Right ventricle myocardium inferior (tissue), 1 donor: ENCODE results near the gene MAPKAP1. TPM values are rescaled to one million over a fixed set of nuclear protein-coding genes. Genes with fewer than 3 reads are reported as not detected.

Source experiments
- ATAC-seq: fragments of 200-7000 bp; cut with Tn5 transposase; one replicate; pipeline ENCODE4 v1.9.1; 2020; ENCODE audit warnings: mild to moderate bottlenecking, moderate library complexity
- DNase-seq: peaks from one replicate; pipeline ENCODE4 v3.0.0; 2021; ENCODE audit errors: missing footprints
- intact Hi-C: fragments of 100-400 bp; cut with DNase I; formaldehyde crosslinking; loops from one replicate; pipeline ENCODE4 v1.11.0; 2022
- total RNA-seq: library from RNA; stranded (reverse); fragmentation: NEBNext Ultra II Directional; extraction: Animal tissue kit (Norgen Biotek cat#: 25700); gene quantifications from one replicate; pipeline ENCODE4 v1.2.1, GENCODE V29; 2021
- donor health status: DM: no; HTN: yes; CAD: no; lungs with severe emphysema.

MAPKAP1 gene
- total RNA-seq, 1 donor from 2014 or later: 122 TPM

DNA sequence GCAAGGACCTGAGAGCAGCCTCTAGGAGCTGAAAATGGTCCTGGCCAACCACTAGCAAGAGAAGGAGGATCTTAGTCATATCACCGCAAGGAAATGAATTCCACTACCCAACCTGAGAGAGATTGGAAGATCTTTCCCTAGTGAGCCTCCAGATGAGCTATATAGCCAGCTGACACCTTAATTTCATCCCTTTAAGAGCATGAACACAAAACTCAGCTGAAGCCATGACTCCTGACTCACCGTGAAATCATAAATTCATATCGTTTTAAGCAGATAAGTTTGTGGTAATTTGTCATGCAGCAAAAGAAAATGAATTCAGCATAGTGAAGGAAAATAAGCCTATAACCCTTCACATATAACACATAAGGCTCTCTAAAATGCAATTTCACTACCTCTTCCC is 23.5 kb downstream of the MAPKAP1 start:
- DNase-seq (no peak), ATAC-seq (no peak)
- intact Hi-C loops: no loop called here

GRCh38 chr9:125682340-125682739 is 24.7 kb downstream of the MAPKAP1 start:
- ATAC-seq: no peak
- DNase-seq: no peak
- intact Hi-C loops: no loop called here

- no peak for ATAC-seq
- DNase-seq: no peak
Measured at GRCh38 chr9:125681657-125682056, 25.4 kb downstream of the MAPKAP1 start.

GRCh38 chr9:125681086-125681622 is 25.9 kb downstream of the MAPKAP1 start:
- intact Hi-C loops: no loop called here
- DNase-seq (no peak), ATAC-seq (no peak)

More at GRCh38 chr9:125681657-125682056, 25.4 kb downstream of the MAPKAP1 start:
- intact Hi-C loops: no loop called here

DNA sequence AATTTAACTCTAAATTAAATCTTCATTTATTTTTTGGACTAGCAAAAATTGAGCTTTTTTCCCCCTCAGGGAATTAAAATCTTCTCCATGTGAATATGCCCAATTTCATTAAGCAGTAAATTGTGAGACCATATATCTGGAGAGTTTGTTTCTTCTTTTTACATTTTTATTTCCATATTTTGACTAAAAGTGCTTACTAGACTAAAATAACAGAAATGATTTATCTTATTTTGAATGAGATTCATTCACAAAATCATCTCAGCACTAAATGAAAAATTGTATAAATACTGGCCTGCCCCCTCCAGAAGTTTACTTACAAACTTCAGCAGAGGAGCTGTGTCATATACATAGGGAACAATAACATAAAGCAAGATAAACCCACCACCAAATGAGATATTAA is 26.6 kb downstream of the MAPKAP1 start:
- intact Hi-C loops: no loop called here
- ATAC-seq: no peak
- no peak for DNase-seq

- DNase-seq (no peak), ATAC-seq (no peak)
- intact Hi-C loops: loop anchor here (5.0 kb wide), 1 partner anchor 207 kb away; no protein-coding TSS in a partner anchor
Measured at GRCh38 chr9:125679597-125680189, 27.3 kb downstream of the MAPKAP1 start.

DNA sequence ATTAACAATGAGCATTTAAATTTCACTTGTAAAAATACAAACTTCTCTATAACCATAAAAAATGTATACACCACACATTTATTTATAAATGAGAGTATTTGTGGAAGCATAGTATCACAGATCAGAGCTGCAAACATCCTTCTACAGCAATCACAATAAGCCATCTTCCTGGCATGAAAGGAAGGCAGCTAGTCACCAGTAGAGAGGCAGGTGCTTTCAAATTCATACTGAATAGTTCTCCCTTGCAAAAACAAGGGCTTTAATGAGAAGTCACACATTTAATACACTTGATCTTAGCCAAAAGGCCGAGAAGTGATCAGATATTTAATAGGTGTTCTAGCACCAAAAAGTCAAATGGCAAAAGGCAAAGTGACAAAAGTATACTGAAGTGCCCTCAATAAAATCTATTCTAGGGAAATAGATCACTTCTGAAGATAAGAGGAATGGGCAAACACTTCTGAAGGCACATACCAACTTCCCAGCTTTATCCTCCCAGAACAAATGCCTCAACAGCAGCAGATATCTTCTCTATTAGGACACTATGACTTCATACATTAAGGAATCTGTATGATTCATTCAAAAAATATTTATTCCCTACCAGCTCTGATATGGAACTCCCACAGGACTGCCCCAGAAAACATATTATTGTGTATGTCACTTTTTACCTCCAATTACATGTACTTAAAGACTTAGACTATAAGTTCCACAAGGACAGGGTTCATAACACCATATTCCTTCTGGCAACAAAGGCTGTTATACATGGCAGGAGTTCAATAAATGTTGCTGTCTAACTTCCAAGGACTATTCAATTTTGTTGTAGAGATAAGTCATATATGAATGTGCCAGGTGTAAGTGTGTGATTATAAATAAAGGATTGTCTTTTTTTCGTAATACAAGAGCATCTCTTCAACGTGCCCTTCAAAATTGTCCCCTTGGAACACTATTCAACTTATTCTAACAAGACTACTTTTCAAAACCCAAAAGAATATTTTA is 31.7 kb downstream of the MAPKAP1 start:
- ATAC-seq: peak; percentile 34
- intact Hi-C loops: loop anchor here (5.0 kb wide), 1 partner anchor 203 kb away; no protein-coding TSS in a partner anchor

GRCh38 chr9:125672876-125673275 is 34.1 kb downstream of the MAPKAP1 start:
- no peak for DNase-seq
- ATAC-seq: no peak
- intact Hi-C loops: no loop called here

More for the DNA sequence above, 31.7 kb downstream of the MAPKAP1 start:
- DNase-seq: no peak

GRCh38 chr9:125663127-125663526 is 43.9 kb downstream of the MAPKAP1 start:
- DNase-seq (no peak), ATAC-seq (no peak)
- intact Hi-C loops: no loop called here

GRCh38 chr9:125660557-125660956 is 46.5 kb downstream of the MAPKAP1 start:
- ATAC-seq (no peak), DNase-seq (no peak)
- intact Hi-C loops: no loop called here

DNA sequence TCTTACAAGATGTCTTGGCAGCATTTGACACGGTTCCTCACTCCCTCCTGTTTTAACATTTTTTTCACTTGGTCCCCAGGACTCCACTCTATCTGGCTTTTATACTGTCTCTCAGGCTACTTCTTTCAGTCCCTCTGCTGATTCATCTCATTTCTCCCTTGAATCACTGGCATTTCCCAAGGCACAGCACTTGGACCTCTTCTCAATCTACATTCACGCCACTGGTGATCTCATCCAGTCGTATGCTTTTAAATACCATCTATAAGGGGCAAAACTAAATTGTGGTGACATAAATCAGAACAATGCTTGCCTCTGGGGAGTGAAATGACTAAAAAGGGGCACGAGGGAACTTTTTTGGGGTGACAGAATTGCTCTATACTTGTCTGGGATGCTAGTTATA is 47.1 kb downstream of the MAPKAP1 start:
- ATAC-seq (no peak), DNase-seq (no peak)
- intact Hi-C loops: no loop called here

DNA sequence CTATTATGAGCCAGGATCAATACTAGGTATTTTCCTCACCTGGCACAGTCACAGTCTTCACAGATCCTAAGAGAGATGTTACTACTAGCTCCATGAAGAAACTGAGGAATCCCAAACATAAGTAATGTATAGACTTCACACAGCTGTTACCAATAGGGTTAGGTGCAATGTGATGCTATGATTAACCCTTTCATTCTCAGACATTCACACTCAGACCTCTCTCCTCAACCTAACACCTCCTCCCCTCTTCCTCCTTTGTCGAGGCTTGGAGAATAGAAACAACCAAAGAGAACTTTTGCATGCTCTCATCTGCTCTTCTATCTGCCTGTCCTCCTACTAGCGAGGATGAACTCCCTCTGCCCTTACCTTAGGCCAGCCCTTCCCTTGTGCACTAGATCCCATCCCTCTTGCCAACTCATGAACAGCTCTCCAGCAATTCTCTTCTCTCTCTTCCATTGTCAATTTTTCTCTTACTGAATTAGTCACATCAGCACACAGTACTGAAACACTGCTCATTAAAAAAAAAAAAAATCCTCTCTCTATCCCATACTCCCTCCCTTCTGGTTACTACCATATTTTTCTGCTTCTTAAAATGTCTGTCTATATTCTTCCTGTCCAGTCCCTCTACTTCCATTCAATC is 47.7 kb downstream of the MAPKAP1 start:
- intact Hi-C loops: no loop called here
- DNase-seq: no peak
- ATAC-seq: no peak

DNA sequence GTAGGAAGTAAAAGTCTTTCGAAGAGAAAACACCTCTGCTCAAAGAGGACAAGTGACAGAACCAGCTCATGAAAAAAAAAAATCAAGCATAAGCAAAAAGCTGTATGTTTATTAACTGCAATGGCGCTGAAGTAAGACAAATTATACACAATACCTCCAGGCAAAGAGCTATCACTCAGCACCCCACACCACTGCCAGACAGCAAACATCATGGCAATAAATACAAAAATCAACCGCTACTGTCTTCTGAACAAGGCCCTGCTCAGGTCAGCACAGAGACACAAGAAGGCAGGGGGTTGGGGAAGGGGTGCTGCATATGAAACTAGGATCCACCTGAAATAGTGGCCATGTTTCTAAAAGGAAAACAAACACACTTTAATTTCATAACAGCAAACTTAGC is 50.4 kb downstream of the MAPKAP1 start:
- ATAC-seq: no peak
- no peak for DNase-seq
- intact Hi-C loops: no loop called here

DNA sequence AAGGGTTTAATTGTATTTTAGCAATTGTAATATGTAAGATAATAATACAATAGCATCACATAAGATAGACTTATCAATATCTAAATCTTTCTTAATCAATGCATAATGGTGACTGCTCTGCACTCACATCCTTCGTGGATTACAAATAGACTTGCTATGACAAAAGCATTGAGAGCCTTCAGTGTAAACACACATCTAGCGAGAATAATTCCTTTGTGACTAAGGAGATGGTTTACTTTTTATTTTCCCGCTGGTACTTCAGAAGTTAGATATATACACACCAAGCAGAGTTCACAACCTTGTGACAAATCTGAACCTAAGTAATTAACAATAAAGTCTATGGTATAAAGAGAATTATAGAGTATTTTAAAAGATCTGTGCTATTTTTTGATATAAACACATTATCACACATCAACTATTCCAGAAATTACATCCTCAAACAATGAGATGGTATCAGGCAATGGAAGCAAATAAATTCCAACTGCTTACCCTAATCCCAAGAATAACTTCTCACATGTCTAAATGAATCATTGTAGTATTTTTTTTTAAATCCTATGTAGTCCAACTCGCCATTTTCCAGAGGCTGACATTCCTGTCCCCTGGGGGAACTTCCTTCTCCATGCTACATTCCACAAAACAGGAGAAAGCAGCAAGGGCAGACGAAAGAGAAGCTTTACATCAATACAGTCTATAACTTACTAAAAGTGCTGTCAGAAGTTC is 51.2 kb downstream of the MAPKAP1 start:
- no peak for DNase-seq
- intact Hi-C loops: no loop called here
- no peak for ATAC-seq

- ATAC-seq (no peak), DNase-seq (no peak)
- intact Hi-C loops: no loop called here
Measured at GRCh38 chr9:125655066-125655633, 51.9 kb downstream of the MAPKAP1 start.

- DNase-seq (no peak), ATAC-seq (no peak)
- intact Hi-C loops: no loop called here
Measured at GRCh38 chr9:125654121-125654520, 52.9 kb downstream of the MAPKAP1 start.

DNA sequence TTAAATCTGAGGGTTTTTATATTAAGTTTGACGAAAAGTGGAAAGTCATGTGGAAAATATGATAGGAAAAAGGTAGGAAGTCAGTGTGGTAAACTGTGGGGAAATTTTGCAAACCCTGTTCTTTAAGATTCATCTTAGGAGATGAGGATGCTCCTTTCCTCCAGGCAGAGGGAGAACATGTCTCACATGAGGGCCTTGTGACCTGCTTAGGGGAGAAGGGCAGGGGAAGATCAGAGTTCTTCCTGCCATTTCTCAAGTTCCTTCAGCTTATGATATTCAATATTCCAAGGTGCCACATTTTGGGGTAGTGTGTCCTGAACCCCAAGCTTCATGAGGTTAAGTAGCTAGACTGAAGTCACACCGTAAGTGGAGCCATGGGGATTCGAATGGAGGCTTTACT is 53.7 kb downstream of the MAPKAP1 start:
- ATAC-seq (no peak), DNase-seq (no peak)
- intact Hi-C loops: no loop called here

DNA sequence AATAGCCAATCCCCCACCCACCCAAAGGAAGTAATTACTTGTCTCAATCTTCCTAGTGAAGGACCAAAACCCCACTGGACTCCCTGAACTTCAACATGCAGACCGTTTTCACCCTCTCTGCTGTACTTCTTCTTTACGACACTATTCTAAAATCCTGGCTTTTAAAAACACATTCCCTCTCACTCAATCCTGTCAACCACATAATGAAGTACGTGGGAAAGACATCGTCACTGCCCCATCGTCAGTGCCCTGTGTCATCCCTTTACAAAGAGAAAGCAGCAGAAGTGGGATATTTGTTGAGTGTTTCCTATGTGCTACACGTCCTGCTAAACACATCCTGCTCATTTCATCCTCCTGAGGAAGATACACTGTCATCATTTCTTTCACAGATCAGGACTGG is 54.2 kb downstream of the MAPKAP1 start:
- intact Hi-C loops: no loop called here
- no peak for ATAC-seq
- DNase-seq: no peak
